GM10266 (cell line): ENCODE results near the gene ZBP1.
A peak's percentile ranks its signal among the peaks of the same experiment; 100 is the strongest.

Experiments
- DNase-seq: peaks from one replicate; pipeline ENCODE4 v3.0.0; 2012; ENCODE audit errors: extremely low spot score
- TF ChIP-seq, protein P1 (sequence below): IDR thresholded peaks from 2 replicates; pipeline ENCODE4 v1.5.1; 2012; ENCODE audit warnings: mild to moderate bottlenecking, low read depth; ENCODE audit not compliant: control insufficient read depth, insufficient read depth; ENCODE audit errors: missing control alignments

ZBP1 gene

DNA sequence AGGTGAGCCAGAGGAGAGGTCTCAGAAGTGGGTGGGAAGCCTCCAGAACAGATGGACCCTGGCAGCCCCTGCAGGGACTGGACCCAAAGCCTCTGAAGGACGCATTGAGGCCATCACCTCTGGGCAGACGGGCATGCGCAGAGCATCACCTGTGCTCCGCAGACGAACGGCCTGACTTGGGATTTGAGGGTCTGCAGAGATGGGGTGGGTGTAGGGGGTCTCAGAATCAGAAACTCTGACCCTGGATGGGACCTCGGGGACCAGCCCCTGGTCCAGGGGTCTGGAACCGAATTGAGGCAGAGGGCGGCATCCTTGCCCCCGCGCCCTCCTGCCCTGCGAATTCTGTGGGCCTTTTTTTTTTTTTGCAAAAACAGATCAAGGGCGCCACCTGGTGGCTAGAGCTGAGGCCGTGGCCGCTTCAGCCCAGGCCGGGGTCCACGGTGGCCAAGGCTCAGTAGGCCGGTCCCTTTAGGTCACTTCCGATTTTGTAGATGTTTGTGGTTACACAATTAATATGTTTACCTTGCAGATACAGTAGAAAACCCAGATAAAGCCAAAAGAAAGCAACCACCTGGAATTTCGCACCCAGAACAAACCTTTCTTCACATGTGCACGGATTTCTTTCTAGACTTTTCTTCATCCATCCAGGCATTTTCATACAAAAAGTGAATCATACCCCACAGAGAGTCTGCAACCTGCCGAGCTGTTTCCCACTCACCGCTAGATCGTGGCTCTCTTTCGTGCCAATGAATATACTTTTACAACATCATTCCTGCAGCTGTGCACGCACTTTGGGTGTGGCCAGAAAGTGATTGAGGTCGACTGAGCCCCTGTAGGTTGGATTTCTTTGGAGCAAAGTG, 25.9 kb downstream of the ZBP1 start:
- DNase-seq, result peak; percentile 74
- TF ChIP-seq, protein P1, sequence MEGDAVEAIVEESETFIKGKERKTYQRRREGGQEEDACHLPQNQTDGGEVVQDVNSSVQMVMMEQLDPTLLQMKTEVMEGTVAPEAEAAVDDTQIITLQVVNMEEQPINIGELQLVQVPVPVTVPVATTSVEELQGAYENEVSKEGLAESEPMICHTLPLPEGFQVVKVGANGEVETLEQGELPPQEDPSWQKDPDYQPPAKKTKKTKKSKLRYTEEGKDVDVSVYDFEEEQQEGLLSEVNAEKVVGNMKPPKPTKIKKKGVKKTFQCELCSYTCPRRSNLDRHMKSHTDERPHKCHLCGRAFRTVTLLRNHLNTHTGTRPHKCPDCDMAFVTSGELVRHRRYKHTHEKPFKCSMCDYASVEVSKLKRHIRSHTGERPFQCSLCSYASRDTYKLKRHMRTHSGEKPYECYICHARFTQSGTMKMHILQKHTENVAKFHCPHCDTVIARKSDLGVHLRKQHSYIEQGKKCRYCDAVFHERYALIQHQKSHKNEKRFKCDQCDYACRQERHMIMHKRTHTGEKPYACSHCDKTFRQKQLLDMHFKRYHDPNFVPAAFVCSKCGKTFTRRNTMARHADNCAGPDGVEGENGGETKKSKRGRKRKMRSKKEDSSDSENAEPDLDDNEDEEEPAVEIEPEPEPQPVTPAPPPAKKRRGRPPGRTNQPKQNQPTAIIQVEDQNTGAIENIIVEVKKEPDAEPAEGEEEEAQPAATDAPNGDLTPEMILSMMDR, result peak; percentile 68

DNA sequence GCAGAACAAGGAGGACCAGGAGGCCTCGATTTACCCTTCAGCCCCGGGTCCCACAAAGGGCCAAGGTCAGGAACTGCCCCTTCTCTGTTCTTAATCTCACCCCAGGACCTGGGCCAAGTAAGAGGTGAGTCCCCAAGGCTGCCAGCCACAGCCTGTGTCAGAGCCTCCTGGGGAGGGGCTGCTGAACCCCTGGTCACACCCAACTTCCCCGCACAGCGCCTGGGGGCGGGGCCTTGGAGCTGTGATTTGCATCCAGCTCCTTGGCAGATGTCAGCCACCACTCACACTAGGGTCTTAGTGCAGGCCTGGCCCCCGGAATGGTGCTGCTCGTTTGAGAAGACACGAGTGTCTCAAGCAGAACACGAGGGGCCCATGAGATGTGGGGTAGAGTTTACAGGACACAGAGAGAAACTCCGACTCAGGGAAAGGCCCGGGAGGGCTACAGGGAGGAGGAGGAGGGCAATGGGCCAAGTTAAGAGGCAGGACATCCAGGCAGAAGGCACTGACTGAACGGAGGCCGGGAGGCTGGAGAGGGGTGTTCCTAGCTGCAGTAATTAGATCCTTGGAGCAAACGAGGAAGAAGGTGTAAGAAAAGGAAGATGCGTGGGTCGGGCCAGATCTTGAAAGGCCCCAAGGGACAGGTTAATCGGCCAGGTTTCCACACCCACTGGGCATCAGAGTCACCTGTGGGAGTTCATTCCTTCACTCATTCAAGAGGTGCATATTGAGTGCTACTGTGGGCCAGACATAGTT, 26.9 kb downstream of the ZBP1 start:
- TF ChIP-seq, protein P1, result no peak
- DNase-seq, result no peak

DNA sequence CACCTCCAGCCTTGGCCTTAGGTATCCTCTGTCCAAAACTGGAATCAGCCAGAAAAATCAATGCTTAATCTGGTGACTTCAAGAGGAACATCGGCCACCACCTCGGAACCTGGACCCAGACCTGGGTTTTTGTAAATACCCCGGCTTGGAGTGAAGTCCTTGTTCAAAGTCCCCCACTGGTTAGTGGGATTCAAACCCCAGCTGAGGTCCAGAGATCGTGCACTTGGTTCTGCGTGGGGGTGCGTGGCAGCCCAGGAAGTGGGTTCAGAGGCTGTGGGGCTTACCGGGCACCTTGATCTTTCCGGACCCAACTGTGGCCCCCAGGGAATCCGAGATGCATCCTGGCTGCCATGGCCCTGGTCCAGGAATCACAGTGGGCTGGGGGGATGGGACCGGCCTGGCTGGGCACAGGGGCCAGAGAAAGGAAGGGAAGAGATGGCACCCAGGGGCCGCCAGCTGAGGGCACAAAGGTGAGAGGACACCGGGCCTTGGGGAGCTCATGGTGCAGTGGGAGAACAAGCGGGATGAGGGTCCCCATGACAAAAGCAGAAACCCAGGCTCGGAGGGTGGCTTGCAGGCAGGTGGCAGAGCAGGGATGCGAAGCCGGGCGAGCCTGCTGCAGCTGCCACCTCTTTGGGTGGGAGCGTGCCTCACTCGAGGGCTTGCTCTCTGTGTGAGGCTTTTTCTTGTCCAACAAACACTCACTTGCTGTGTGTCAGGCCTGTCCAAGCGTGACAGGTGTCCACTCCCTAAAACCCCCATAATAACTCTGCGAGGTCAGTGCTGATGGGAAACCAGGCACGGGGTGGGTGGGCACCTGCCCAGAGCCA, 27.7 kb downstream of the ZBP1 start:
- no peak for DNase-seq
- TF ChIP-seq, protein P1, result no peak

DNA sequence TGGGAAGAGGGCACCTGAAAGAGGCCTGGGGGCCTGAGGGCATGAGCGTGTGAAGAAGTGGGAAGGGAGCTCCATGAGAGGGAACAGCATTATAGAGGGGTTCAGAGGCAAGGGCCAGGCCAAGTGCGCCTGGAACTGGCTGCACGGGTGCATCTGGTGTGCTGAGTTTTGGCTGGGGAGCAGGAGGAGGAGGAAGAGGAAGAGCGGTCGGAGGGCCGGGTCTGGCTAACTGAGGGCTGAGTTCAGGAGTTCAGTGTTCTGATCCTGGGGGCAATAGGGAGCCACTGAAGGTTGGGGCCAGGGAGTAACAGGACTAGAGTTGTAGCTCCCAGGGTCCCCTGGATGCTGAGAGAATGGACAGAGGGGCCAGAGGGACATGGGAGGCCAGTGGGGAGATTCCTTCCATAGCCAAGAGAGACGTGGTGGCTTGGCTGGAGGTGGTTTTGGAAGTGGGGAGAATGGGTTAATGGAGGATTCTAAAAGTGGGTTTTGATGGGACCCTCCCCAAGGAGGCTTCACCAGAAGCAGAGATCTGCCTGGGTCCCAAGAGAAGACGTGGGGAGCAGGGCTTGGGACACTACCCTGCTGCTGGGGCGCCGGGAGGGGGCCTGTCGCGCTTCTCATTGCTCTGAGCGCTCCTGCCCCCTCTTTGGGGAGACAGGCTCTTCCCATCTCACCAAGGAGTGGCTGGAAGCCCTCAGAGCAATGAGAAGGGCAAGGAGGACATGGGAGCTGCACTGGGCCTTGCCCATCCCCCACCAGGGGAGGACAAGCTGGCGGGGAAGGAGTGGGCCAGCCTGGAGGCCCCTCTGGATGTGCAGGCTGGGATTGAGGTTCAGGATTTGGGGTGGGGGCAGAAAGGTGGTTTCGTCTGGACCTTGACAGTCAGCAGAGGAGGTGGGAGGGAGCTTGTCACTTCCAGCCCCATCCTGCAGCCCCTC, 28.7 kb downstream of the ZBP1 start:
- TF ChIP-seq, protein P1, result no peak
- no peak for DNase-seq

DNA sequence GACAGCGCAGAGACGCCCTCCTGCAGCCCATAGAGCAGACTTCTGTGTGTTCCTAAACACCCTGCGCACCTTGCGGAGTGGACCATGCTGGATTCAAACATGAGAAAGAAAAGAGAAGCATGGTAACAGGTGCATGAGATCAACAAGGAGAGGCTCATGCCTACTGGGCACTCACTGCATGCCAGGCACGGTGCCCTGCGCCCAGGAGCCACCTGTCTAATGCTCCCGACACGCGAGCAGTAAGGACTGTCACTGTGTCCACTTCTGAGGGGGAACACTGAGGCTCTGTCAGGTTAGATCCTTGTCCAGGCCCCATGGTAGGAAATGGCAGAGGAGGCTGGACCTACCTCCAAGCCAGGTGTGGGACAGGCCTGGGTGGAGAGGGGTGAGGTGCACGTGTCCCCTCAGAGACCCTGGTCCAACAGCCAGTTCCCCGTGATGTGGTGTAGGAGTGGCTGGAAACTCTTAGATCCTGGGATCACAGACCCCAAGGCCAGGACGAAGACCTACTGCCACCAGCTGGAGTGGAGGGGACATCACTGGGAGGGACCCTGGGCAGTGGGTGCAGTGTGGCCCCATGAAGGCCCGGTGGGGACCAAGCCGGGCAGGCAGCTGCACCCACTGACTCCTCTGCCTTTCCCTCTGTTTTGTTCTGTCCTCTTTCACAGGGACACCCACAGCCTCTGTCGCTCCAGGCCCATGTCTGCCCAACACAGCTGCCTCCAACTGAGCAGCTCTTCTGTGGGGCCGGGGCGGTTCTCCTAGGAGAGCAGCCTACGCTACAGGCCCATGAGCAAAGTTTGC, 29.5 kb downstream of the ZBP1 start:
- no peak for DNase-seq
- TF ChIP-seq, protein P1, result no peak
